WI38 (cell line): ENCODE measurements around the gene DGCR2.
A peak's percentile ranks its signal among the peaks of the same experiment; 100 is the strongest.

Experiments
- H3K4me3 ChIP-seq: 2 replicates; pipeline ENCODE4 v1.5.1; 2011; ENCODE audit warnings: low read depth, mild to moderate bottlenecking, control low read depth, low read length
- TF ChIP-seq, protein P1 (sequence below): IDR thresholded peaks from 2 replicates; pipeline ENCODE4 v1.5.1; 2012; ENCODE audit warnings: low read depth, mild to moderate bottlenecking, control low read depth, low read length

The DGCR2 gene

DNA sequence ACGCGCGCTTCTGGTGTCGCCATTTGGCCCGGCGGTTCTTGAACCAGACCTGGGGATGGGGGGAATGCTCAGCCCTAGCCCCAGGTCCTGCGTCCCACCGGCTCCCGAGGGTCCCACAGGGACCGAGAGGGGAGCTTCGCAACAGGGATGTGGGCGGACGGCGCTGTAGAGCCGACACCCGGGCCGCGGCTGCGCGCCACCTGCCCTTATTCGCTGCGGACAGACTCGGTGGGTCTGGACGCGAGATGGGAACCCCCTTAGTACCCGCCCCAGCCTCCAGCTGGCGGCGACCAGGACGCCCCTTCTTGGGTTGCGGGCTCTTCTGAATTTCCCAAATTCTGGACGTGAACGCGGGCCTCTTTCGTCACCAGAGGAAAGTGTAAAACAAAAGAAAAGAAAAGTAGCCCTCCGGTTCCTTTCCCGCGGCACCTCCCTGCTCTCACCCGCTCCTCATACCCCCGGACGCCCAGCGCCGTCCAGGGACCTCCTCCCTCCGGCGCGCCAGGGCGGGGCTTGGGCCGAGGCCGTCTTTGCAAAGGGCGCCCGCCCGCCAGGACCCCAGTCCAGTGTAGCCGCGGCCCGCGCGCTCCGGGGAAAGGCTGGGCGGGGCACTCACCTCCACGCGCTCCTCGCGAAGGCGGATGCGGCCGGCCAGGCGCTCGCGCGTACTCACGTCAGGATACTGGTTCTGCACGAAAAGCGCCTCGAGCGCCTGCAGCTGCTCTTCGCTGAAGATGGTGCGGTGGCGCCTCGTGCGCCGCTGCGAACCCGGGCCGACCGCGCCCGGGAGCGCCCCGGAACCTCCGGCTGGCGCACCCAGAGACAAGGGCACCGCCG is 27.1 kb upstream of the DGCR2 start:
- H3K4me3 ChIP-seq: no peak overlapping the region
- TF ChIP-seq, protein P1, sequence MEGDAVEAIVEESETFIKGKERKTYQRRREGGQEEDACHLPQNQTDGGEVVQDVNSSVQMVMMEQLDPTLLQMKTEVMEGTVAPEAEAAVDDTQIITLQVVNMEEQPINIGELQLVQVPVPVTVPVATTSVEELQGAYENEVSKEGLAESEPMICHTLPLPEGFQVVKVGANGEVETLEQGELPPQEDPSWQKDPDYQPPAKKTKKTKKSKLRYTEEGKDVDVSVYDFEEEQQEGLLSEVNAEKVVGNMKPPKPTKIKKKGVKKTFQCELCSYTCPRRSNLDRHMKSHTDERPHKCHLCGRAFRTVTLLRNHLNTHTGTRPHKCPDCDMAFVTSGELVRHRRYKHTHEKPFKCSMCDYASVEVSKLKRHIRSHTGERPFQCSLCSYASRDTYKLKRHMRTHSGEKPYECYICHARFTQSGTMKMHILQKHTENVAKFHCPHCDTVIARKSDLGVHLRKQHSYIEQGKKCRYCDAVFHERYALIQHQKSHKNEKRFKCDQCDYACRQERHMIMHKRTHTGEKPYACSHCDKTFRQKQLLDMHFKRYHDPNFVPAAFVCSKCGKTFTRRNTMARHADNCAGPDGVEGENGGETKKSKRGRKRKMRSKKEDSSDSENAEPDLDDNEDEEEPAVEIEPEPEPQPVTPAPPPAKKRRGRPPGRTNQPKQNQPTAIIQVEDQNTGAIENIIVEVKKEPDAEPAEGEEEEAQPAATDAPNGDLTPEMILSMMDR: no peak

DNA sequence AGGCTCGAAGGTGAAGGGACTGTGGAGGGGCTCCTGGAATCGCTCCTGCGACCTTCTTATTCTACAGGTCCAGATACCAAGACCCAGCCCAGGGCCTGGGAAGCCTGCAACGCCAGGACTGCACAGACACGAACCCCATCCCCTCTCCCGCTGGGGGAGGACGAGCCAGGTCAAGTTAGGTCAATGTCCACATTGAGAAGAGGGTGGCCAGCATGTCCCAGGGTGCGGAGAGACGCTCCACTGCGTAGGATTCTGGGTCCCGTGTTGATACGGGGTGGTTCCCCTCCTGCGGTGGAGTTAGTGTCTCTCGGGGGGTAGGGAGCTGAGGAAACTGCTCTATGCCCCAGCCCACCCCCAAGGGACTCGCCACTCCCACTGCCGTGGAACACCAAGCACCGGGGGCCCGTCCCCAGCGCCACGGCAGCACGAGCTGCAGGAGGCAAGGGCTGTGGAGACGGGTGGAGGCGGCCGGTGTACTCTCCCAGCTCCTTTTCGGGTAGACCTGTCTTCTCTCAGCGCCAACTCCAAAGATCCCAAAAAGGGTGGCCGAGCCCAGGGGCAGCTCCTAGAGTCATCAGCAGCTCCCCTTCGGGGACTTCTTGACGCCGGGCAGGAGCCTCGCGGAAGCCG is 26.3 kb upstream of the DGCR2 start:
- H3K4me3 ChIP-seq: no peak overlapping the region
- TF ChIP-seq, protein P1: no peak

DNA sequence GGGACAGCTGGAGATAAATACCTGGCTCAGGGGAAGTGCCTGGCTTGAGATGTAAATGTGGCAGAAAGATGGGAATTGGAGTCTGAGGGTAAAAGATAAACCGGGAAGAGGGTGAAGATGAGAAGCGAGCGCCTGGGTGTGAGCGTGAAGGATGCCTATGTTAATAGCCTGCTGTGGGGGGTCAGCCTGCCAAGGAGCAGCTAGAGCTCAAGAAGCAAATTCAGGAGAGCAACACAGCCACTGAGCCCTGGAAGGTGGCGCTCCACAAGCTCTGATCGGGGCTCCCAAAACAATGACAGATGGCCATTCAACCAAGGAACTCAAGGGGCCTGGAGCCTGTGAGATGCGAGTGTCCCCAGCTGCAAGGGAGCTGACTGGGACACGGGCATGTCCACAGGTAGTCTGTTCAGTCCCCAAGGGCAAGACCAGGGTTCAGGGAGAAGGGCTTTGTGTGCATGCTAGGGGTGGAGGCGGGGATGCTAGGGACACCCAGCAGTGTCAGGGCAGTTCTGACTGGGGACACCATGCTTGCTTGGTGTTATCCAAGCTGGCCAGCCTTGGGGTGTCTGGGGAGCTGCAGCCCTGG is 25.1 kb upstream of the DGCR2 start:
- H3K4me3 ChIP-seq: no peak overlapping the region
- TF ChIP-seq, protein P1: no peak

DNA sequence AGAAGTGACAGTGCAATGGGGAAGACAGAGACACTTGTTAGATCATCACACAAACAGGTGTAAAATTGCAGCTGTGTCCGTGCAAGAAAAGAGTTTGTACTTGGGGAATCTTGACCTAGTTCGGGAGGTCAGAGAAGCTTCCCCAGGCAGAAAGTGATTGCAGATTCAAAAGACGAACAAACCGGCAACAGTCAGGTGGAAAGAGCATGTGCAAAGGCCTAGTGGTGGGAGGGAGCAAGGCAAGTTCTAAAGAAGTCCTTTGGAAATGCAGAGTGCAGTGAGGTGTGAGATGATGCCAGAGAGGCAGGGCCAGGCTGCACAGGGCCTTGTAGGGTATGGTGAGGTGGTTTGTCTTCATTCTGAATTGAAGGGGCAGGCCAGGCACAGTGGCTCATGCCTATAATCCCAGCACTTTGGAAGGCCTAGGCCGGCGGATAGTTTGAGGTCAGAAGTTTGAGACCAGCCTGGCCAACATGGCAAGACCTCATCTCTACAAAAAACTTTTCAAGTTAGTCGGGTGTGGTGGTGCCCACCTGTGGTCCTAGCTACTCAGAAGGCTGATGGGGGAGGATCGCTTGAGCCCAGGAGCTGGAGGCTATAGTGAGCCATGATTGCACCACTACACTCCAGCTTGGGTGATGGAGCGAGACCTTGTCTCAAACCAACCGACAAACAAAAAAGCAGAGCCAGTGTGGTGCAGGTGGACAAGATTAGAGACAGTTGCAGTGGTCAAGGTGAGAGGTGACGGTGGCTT is 24.2 kb upstream of the DGCR2 start:
- no peak overlapping the region for H3K4me3 ChIP-seq
- TF ChIP-seq, protein P1: no peak

DNA sequence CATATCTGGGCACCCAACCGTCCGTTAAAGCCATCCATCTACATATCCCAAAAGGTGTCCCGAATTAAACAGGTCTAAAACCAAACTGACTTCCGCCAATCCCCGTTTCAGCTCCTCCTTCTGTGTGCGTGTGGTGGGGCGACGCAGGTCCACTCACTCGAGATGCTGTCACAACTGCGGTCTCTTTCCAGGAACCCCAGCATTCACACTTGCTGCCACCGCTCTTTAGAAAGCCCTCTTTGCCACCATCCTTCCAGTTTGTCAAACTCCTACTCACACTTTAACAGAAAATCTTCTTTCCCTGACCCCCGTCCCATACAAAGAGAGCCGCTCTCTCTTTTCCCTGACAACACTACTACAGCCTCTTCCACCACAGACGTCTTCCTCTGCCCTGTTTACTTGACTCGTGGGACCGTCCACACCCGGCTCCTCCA is 21.8 kb upstream of the DGCR2 start:
- peak overlapping the region; percentile 95 for H3K4me3 ChIP-seq
- TF ChIP-seq, protein P1: no peak

DNA sequence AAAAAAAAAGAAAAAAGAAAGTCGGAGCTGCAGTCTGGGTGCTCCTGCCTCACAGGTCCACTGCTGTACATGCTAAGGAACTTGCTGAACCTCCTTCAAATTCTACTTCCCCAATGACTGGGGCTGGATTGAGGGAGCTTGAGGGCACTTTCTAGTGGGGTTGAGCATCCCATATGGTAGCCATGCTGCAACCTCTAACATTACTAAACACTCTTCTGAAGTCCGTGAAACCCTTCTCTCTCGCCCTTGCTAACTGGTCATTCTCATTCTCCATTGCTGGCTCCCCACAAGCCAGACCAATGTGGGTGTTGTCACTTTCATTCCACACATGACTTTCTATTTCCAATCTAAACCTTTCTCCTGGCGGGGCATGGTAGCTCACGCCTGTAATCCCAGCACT is 21.0 kb upstream of the DGCR2 start:
- TF ChIP-seq, protein P1: no peak

More for the DNA sequence above, 21.0 kb upstream of the DGCR2 start:
- H3K4me3 ChIP-seq: no peak overlapping the region
